HL-60 (cell line): ENCODE data around the gene BLTP3B.

Source experiments
- CTCF ChIP-seq: IDR thresholded peaks from one replicate; pipeline ENCODE4 v1.5.1; 2011; ENCODE audit warnings: low read length, control low read depth, inconsistent platforms; ENCODE audit not compliant: insufficient read depth
- GABPA ChIP-seq: IDR thresholded peaks from 2 replicates; pipeline ENCODE4 v1.6.1; 2012; ENCODE audit warnings: low read depth
- POLR2AphosphoS5 ChIP-seq: IDR thresholded peaks from 2 replicates; pipeline ENCODE4 v1.6.1; 2012; ENCODE audit warnings: low read depth
- REST ChIP-seq: IDR thresholded peaks from 2 replicates; pipeline ENCODE4 v1.6.1; 2012; ENCODE audit warnings: low read depth; ENCODE audit not compliant: insufficient replicate concordance

GRCh38 chr12:100156731-100157426 lies 14.2 kb upstream of the BLTP3B start:
- TF ChIP-seq CTCF, result no peak
- TF ChIP-seq GABPA, result no peak
- no peak for TF ChIP-seq POLR2AphosphoS5
- no peak for TF ChIP-seq REST
